A549 (cell line): ENCODE data around the gene PROX1. TPM values are rescaled to one million over a fixed set of nuclear protein-coding genes. Genes with fewer than 3 reads are reported as not detected.

Experiments
- ATAC-seq, 2 experiments: fragments of 200-7000 bp in 1 of 2; fragments of >200 bp in 1 of 2; cut with Nextera tagmentation in 1 of 2; cut with Tn5 transposase in 1 of 2; 3 replicates each; pipeline versions ENCODE4 v1.8.0 to v1.9.1; 2018 to 2020; ENCODE audit warnings: mild to moderate bottlenecking in 1 of 2, moderate library complexity in 1 of 2
- CTCF ChIA-PET: fragments of 300-600 bp; sonication (Branson Sonifier 250); formaldehyde crosslinking; extraction: SDS; loops from one replicate; lab custom pipeline; 2021; ENCODE audit warnings: antibody characterized with exemption, inconsistent platforms; lab: Yijun Ruan, JAX
- POLR2A ChIA-PET: fragments of 350-600 bp; formaldehyde crosslinking; extraction: SDS; loops from one replicate; lab custom pipeline; 2021; ENCODE audit warnings: antibody characterized with exemption, inconsistent platforms; lab: Yijun Ruan, JAX
- DNase-seq, 2 experiments: peaks; one replicate each; pipeline versions ENCODE4 v3.0.0 to v3.0.0-alpha.2; 2011 to 2016; ENCODE audit warnings: low read depth in 1 of 2, low spot score in 1 of 2
- FAIRE-seq: peaks from 2 replicates; lab custom pipeline; 2011; peaks lifted over from hg19 to GRCh38; lab: Jason Lieb, UNC
- H3K27ac ChIP-seq, 2 experiments: fragments of >200 bp; sonication (Bioruptor Twin); formaldehyde crosslinking; 3 replicates each; pipeline ENCODE4 v1.5.1; 2016 to 2017
- H3K4me1 ChIP-seq: fragments of >200 bp; sonication (Bioruptor Twin); formaldehyde crosslinking; 3 replicates; pipeline ENCODE4 v1.6.1; 2016
- H3K4me2 ChIP-seq: fragments of >200 bp; sonication (Bioruptor Twin); formaldehyde crosslinking; 3 replicates; pipeline ENCODE4 v1.6.1; 2016
- H3K4me3 ChIP-seq: fragments of >200 bp; sonication (Bioruptor Twin); formaldehyde crosslinking; 3 replicates; pipeline ENCODE4 v1.5.1; 2016
- H3K9me3 ChIP-seq: fragments of >200 bp; sonication (Bioruptor Twin); formaldehyde crosslinking; 3 replicates; pipeline ENCODE4 v1.6.1; 2016
- ATOH8 ChIP-seq: fragments of 250-450 bp; sonication (Bioruptor Pico); IDR thresholded peaks from 2 replicates; pipeline ENCODE4 v1.5.0; 2020; ENCODE audit warnings: low read depth, mild to moderate bottlenecking, moderate library complexity
- CHD2 ChIP-seq: fragments of 150-350 bp; IDR thresholded peaks from 2 replicates; pipeline ENCODE4 v1.6.1; 2014; ENCODE audit warnings: low read length; ENCODE audit not compliant: partially characterized antibody
- CHD4 ChIP-seq: fragments of 200-600 bp; sonication (generic); IDR thresholded peaks from 2 replicates; pipeline ENCODE4 v1.6.1; 2016; ENCODE audit warnings: antibody characterized with exemption, mild to moderate bottlenecking, borderline replicate concordance
- EHMT2 ChIP-seq: fragments of 200-600 bp; sonication (generic); IDR thresholded peaks from 2 replicates; pipeline ENCODE4 v1.6.1; 2016; ENCODE audit warnings: antibody characterized with exemption, low read depth, mild to moderate bottlenecking, moderate library complexity
- EP300 ChIP-seq, 2 experiments: fragments of >200 bp; sonication (Bioruptor Twin); formaldehyde crosslinking; IDR thresholded peaks; 2 replicates in 1 of 2; 3 replicates in 1 of 2; pipeline ENCODE4 v1.6.1; 2016 to 2017
- ESRRA ChIP-seq: fragments of 150-350 bp; IDR thresholded peaks from 2 replicates; pipeline ENCODE4 v1.6.1; 2014; ENCODE audit warnings: mild to moderate bottlenecking, low read length, borderline replicate concordance
- FOXS1 ChIP-seq: fragments of 250-450 bp; sonication (Bioruptor Pico); IDR thresholded peaks from 2 replicates; pipeline ENCODE4 v1.5.0; 2020; ENCODE audit warnings: mild to moderate bottlenecking, moderate library complexity
- HDAC2 ChIP-seq: fragments of 200-600 bp; sonication (generic); IDR thresholded peaks from 2 replicates; pipeline ENCODE4 v1.6.1; 2016
- HEYL ChIP-seq: fragments of 250-450 bp; sonication (Bioruptor Pico); IDR thresholded peaks from 2 replicates; pipeline ENCODE4 v1.8.0; 2021; ENCODE audit warnings: mild to moderate bottlenecking, moderate library complexity
- HMGXB4 ChIP-seq: fragments of 250-450 bp; sonication (Bioruptor Pico); IDR thresholded peaks from 2 replicates; pipeline ENCODE4 v1.5.0; 2021; ENCODE audit warnings: mild to moderate bottlenecking, moderate library complexity, borderline replicate concordance
- HOXB13 ChIP-seq: fragments of 250-450 bp; sonication (Bioruptor Pico); IDR thresholded peaks from 2 replicates; pipeline ENCODE4 v1.5.0; 2020; ENCODE audit warnings: low read depth, mild to moderate bottlenecking, moderate library complexity
- HOXB5 ChIP-seq: fragments of 250-450 bp; sonication (Bioruptor Pico); IDR thresholded peaks from 2 replicates; pipeline ENCODE4 v1.5.0; 2020; ENCODE audit warnings: mild to moderate bottlenecking, moderate library complexity
- KDM1A ChIP-seq: fragments of 200-600 bp; sonication (generic); IDR thresholded peaks from 2 replicates; pipeline ENCODE4 v1.6.1; 2016; ENCODE audit warnings: low read depth, mild to moderate bottlenecking
- MAX ChIP-seq: IDR thresholded peaks from 2 replicates; pipeline ENCODE4 v1.6.1; 2012
- MAZ ChIP-seq: fragments of 150-350 bp; IDR thresholded peaks from 2 replicates; pipeline ENCODE4 v1.6.1; 2014; ENCODE audit warnings: antibody characterized with exemption, low read depth, low read length, borderline replicate concordance
- NFE2L2 ChIP-seq: fragments of 150-350 bp; conservative IDR thresholded peaks from 2 replicates; pipeline ENCODE4 v1.6.1; 2014; ENCODE audit warnings: low read length
- NPAS2 ChIP-seq: fragments of 250-450 bp; sonication (Bioruptor Pico); IDR thresholded peaks from 2 replicates; pipeline ENCODE4 v1.8.0; 2022; ENCODE audit warnings: mild to moderate bottlenecking, moderate library complexity, borderline replicate concordance
- PHF8 ChIP-seq: fragments of 200-600 bp; sonication (generic); IDR thresholded peaks from 2 replicates; pipeline ENCODE4 v1.6.1; 2016; ENCODE audit warnings: low read depth, mild to moderate bottlenecking, antibody characterized with exemption, moderate library complexity, borderline replicate concordance
- POLR2A ChIP-seq: IDR thresholded peaks from 2 replicates; pipeline ENCODE4 v1.6.1; 2012; ENCODE audit warnings: mild to moderate bottlenecking, low read length
- RAD21 ChIP-seq, 2 experiments: fragments of >200 bp in 1 of 2; sonication (Bioruptor Twin) in 1 of 2; formaldehyde crosslinking in 1 of 2; IDR thresholded peaks in 1 of 2; conservative IDR thresholded peaks in 1 of 2; 2 replicates in 1 of 2; 3 replicates in 1 of 2; pipeline ENCODE4 v1.6.1; 2012 to 2018; ENCODE audit warnings: inconsistent platforms in 1 of 2
- REST ChIP-seq: fragments of 200-600 bp; sonication (generic); IDR thresholded peaks from 2 replicates; pipeline ENCODE4 v1.6.1; 2016; ENCODE audit warnings: antibody characterized with exemption, mild to moderate bottlenecking, moderate library complexity
- RFX5 ChIP-seq: fragments of 450-650 bp; IDR thresholded peaks from 2 replicates; pipeline ENCODE4 v1.7.1; 2014; ENCODE audit warnings: antibody characterized with exemption, mild to moderate bottlenecking, moderate library complexity
- SMC3 ChIP-seq: fragments of >200 bp; sonication (Bioruptor Twin); formaldehyde crosslinking; IDR thresholded peaks from 3 replicates; pipeline ENCODE4 v1.6.1; 2018; ENCODE audit warnings: inconsistent platforms
- TFCP2L1 ChIP-seq: fragments of 250-450 bp; sonication (Bioruptor Pico); IDR thresholded peaks from 2 replicates; pipeline ENCODE4 v1.5.0; 2021; ENCODE audit warnings: mild to moderate bottlenecking
- TP53 ChIP-seq: fragments of 250-450 bp; sonication (Bioruptor Pico); IDR thresholded peaks from 2 replicates; pipeline ENCODE4 v1.5.0; 2021; ENCODE audit warnings: mild to moderate bottlenecking, moderate library complexity
- ZNF302 ChIP-seq: fragments of 250-450 bp; sonication (Bioruptor Pico); IDR thresholded peaks from 2 replicates; pipeline ENCODE4 v1.9.0; 2021; ENCODE audit warnings: inconsistent platforms, mild to moderate bottlenecking, moderate library complexity
- ZSCAN20 ChIP-seq: fragments of 250-450 bp; sonication (Bioruptor Pico); IDR thresholded peaks from 2 replicates; pipeline ENCODE4 v1.8.0; 2022; ENCODE audit warnings: mild to moderate bottlenecking, moderate library complexity
- WGBS: methylation state at CpG from one replicate; pipeline ENCODE4 v1.1.6; 2017; ENCODE audit errors: missing lambda C conversion rate; 5-methylcytosine and 5-hydroxymethylcytosine counted together
- polyA plus RNA-seq, 4 experiments: library from polyadenylated mRNA; depleted of rRNA in 3 of 4; stranded (reverse); fragments of >200 nt; fragmentation: RNase III in 1 of 4; extraction: RNeasy Plus Mini Kit Qiagen cat#74134 plus additional on column Dnase treatment in 1 of 4; gene quantifications; 2 replicates in 3 of 4; 3 replicates in 1 of 4; pipeline ENCODE4 v1.2.3, GENCODE V29; 2011 to 2017

The PROX1 gene
- polyA plus RNA-seq, 2 of the 4 experiments (the other 2 are of a cell fraction) = 0.01 to 0.06 TPM

- FAIRE-seq = no peak
- H3K9me3 ChIP-seq = no peaks in the 10 kb centered on the region
- H3K4me2 ChIP-seq = no peak overlapping the region
- no peak for DNase-seq
- WGBS = 6% methylated on average over 2 of the region's 2 CpGs
- no peak for ATAC-seq
- no peak overlapping the region for H3K4me3 ChIP-seq
- POLR2A ChIA-PET = no interaction called here
- H3K4me1 ChIP-seq = no peaks in the 10 kb centered on the region
- CTCF ChIA-PET = interaction anchor here (1.2 kb wide), 1 partner anchor 306 kb away, joined by 3 read pairs; no protein-coding TSS in a partner anchor
- no peak overlapping the region for H3K27ac ChIP-seq
- TF ChIP-seq HMGXB4 (CRISPR knock-in tag) (no peak), HOXB13 (CRISPR knock-in tag) (no peak), EP300 (IDR thresholded peaks at IDR 0.05) (no peak), EHMT2 (no peak), MAX (no peak), MAZ (no peak), RFX5 (no peak), PHF8 (no peak), POLR2A (no peak), ZSCAN20 (CRISPR knock-in tag) (no peak), REST (no peak), ZNF302 (CRISPR knock-in tag) (no peak), CHD2 (no peak), TP53 (CRISPR knock-in tag) (no peak), HDAC2 (no peak), HOXB5 (CRISPR knock-in tag) (no peak)
Measured at GRCh38 chr1:214022810-214023425, 35.1 kb downstream of the PROX1 start.

GRCh38 chr1:214026985-214027384, 39.2 kb downstream of the PROX1 start:
- FAIRE-seq (no peak), DNase-seq (no peak), ATAC-seq (no peak)
- Histone ChIP-seq H3K9me3 (no peaks in the 10 kb centered on the region), H3K4me3 (no peak overlapping the region), H3K27ac (no peak overlapping the region), H3K4me1 (no peaks in the 10 kb centered on the region), H3K4me2 (no peak overlapping the region)
- CTCF ChIA-PET = interaction anchor here (1.3 kb wide), 1 partner anchor 96 kb away, joined by 4 read pairs; no protein-coding TSS in a partner anchor
- 22% methylated on average over 4 of the region's 5 CpGs for WGBS
- POLR2A ChIA-PET = no interaction called here
- TF ChIP-seq ATOH8 (CRISPR knock-in tag) (no peak), SMC3 (no peak), RFX5 (no peak), NPAS2 (CRISPR knock-in tag) (no peak), TP53 (CRISPR knock-in tag) (no peak), NFE2L2 (no peak), HEYL (CRISPR knock-in tag) (no peak), RAD21 (conservative IDR thresholded peaks at IDR 0.05 in 1 of 2, IDR thresholded peaks at IDR 0.05 in 1 of 2) (no peak), ESRRA (no peak), REST (no peak), TFCP2L1 (CRISPR knock-in tag) (no peak), KDM1A (no peak), FOXS1 (CRISPR knock-in tag) (no peak), MAZ (no peak), CHD4 (no peak)
